NCI-H510A (cell line): ENCODE measurements around the gene THSD4.

ENCODE experiments used
- DNase-seq: peaks from one replicate; lab custom pipeline; 2025; lab: John Stamatoyannopoulos, UW

Gene THSD4

GRCh38 chr15:71545923-71546322 lies 430.7 kb downstream of the THSD4 start:
- DNase-seq = no peak

DNA sequence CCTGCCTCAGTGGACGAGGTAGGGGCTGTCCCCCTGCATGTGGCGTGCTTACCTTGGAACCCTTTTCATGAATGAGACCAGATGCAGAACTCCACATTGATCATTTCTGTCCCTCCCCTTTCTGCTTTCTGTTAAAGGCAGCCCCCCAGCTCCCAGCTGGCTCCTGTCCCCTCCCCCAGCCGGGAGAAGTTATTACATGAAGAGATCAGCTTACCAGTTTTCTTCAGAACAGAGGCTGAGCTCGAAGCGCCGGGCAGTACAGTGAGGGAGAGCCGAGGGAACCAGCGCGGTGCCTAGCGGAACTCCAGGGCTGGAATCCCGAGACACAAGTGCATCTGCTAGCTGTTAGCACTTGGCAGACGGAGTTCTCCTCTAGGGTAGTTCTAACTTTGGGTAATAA lies 431.7 kb downstream of the THSD4 start:
- no peak for DNase-seq

DNA sequence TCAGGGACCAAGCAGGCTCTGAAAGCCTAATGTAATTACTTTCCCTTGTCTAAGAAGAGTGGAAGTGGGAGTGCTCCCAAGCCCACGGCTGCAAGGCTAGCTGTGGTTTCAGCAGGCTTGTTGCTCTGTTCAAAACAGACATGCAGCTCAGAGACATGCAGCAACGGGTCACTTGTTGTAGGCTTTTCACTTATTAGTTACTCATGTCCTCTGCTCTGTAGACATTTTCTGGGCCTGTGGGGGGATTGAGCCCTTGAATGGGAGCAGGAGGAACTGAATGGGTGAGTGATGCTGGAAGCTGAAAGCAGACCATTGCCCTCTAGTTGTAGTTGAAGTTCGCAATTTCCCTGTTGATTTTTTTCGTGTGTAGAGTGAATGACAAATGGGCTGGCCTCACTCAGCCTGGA lies 433.1 kb downstream of the THSD4 start:
- DNase-seq = no peak

- no peak for DNase-seq
Measured at GRCh38 chr15:71549091-71549490, 433.8 kb downstream of the THSD4 start.

GRCh38 chr15:71549697-71550096 lies 434.4 kb downstream of the THSD4 start:
- DNase-seq = no peak

- DNase-seq = no peak
Measured at GRCh38 chr15:71551566-71551965, 436.3 kb downstream of the THSD4 start.

GRCh38 chr15:71559098-71559497 lies 443.8 kb downstream of the THSD4 start:
- no peak for DNase-seq

- no peak for DNase-seq
Measured at GRCh38 chr15:71559616-71560015, 444.3 kb downstream of the THSD4 start.

DNA sequence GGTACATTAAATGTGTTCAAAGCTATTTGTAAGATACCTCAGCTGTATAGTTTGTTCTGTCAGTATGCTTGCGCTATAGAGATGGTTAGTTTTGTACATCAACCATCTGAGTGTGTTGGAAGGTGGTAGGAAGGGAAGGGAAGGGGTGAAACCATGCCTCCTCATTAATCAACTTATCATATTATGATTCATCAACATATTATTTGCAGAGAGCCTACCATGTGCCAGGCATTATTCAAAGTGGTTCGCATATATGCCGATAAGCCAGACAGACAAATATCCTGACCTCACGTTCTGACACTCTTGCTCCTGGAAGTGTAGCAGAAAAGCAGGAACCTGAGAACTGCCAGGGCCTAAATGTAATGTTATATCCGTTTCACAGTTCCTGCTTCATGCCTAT lies 447.0 kb downstream of the THSD4 start:
- DNase-seq = no peak

DNA sequence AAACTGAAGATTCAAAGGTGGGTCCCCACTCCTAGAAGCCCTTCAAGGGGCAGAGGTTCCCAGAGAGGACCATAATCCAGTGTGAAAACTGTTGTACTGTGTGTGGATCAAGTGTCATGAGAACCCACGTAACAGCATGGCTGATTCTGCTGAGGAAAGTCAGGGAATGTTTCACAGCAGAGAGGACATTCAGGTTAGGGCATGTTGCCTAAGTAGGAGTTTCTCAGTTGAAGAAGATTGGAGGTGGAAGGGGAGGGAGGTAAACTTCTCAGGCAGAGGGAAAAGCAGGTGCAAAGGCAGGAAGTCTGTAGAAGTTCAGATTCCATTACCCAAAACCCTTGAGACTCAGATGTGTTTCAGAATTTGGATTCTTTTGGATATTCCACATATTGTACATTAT lies 448.9 kb downstream of the THSD4 start:
- DNase-seq = no peak

GRCh38 chr15:71565006-71565405 lies 449.7 kb downstream of the THSD4 start:
- no peak for DNase-seq

- DNase-seq = no peak
Measured at GRCh38 chr15:71565631-71566160, 450.4 kb downstream of the THSD4 start.

- DNase-seq = no peak
Measured at GRCh38 chr15:71566226-71566625, 451.0 kb downstream of the THSD4 start.

DNA sequence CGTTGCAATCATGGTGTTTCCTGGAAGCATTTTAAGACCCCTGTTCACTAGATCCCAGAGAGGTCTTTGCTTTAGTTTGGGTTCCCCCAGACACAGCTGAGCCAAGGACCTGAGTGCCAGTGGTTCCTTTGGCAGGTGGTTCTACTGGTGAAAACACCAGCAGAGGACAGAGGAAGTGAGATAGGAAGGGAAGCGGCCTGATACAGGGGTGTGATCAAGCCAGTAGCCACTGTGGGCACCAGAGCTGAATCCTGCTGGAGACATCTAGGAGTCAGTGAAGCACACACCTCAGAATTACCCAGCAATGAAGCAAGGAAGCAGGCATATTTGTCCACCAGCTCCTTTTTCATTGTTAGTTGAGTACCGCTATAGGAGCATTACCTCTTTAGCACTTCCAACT lies 451.9 kb downstream of the THSD4 start:
- DNase-seq = no peak

DNA sequence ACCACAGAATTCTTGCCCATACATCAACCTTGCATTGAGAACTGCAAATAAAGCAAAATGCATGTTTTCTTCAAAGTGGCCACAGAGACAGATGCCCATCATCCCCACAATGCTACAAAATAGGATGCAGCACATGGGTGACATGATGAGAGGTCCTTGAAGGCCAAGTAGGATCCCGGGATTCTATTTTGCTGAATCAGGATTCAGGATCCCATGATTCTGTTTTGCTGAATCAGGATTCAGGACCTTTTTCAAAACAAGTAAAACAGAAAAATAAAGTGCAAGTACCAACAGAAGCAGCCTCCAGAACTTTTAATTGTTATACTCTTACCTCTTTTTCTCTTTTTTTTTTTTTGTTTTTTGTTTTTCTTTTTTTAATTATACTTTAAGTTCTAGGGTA lies 453.0 kb downstream of the THSD4 start:
- DNase-seq = no peak

DNA sequence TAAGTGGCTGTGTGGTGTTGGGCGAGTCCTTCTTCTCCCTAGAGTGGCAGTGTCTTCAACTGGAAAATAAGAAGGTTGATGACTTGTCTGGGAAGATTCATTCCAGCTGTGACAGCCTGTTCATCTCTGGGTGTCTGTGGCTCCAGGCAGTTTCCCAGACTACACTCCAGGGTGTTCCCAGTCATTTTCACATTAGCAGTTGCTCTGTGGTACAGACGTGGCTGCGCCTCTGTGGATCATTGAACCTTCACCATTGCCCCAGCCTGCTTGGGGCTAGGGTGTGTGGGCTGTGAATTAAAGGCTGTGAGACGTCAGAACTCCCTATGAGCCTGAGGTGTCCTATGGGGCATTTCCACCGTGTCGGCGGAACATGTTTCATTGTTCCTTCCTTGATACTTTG lies 455.5 kb downstream of the THSD4 start:
- DNase-seq = no peak

DNA sequence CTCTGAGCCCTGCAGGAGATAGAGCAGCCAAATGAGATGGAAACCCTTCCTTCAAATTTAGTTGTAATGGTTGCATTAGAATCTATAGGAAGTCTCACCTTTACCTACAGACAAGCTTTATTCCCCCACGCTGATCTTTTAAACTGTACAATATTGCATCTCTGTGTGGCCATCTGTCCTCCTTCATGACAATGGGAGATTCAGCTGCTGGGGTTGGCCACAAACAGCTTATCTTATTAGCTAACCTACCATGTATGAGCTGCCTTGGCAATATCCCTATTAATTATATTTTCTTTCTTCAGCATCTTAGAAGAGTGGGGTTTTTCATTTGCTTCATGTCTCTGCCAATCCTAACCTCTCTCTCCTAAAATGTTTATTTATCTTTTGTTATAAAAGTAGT lies 456.4 kb downstream of the THSD4 start:
- DNase-seq = no peak

DNA sequence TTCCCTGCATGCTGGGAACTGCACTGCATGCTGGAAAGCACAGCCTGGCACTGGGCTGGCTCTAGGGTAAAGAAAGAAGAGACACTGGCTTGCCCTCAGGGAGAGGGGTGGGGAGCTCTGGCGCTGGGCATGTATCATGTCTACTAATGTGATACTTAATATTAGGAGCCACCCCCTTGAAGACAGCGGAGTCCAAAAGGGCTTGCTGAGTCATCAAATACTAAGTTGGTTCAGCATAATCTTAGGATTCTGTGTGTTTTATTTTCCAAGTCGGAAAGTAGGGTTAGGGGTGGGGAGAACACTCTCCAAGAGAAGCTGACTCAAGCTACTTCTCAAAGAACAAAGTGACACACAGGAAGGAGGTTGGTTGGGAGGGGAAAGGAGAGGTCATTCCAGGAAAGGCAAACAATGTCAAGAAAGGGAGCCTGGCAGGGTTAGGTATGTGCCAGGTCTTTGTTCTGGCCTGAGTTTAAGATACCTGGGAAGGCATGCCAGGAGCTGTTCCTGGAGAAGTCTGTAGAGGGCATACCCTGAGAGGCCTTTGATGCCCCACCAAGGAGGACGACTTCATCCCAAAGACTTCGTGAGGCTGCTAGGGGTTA lies 457.3 kb downstream of the THSD4 start:
- no peak for DNase-seq

GRCh38 chr15:71573599-71573998 lies 458.3 kb downstream of the THSD4 start:
- DNase-seq = no peak

- no peak for DNase-seq
Measured at GRCh38 chr15:71575474-71576045, 460.3 kb downstream of the THSD4 start.

GRCh38 chr15:71577071-71577470 lies 461.8 kb downstream of the THSD4 start:
- DNase-seq = no peak

GRCh38 chr15:71581398-71581930 lies 466.2 kb downstream of the THSD4 start:
- DNase-seq = no peak

DNA sequence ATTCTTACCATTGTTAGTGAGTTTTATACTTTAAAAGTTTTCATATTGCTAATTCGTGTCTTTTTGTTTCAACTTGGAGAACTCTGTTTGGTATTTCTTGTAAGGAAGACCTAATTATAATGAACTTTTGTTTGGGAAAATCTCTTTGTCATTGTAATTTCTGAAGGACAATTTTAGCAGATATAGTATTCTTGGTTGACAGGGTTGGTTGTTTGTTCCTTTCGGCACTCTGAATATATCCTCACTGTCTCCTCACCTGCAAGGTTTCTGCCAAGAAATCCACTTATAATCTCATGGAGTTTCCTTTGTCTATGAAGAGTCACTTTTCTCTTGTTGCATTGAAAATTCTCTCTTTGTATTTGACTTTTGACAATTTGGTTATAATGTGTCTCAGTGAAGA lies 469.9 kb downstream of the THSD4 start:
- DNase-seq = no peak

GRCh38 chr15:71586463-71586862 lies 471.2 kb downstream of the THSD4 start:
- no peak for DNase-seq
